Panc1 (cell line): ENCODE measurements around the gene SDF2L1. TPM values are rescaled to one million over a fixed set of nuclear protein-coding genes. Genes with fewer than 3 reads are reported as not detected.

Source experiments
- ATAC-seq: fragments of 200-7000 bp; cut with Tn5 transposase; 2 replicates; pipeline ENCODE4 v1.9.1; 2020; ENCODE audit warnings: mild to moderate bottlenecking, moderate library complexity
- BruUV-seq: library from RNA; stranded (reverse); fragments of 400-500 nt; replicated peaks from 2 replicates; lab custom pipeline; 2021; lab: Mats Ljungman, UMichigan
- CTCF ChIA-PET: fragments of 300-600 bp; sonication (Branson Sonifier 250); formaldehyde crosslinking; loops from one replicate; lab custom pipeline; 2022; ENCODE audit warnings: antibody characterized with exemption; lab: Charles Lee
- POLR2A ChIA-PET: fragments of 300-600 bp; sonication (Branson Sonifier 250); formaldehyde crosslinking; loops from one replicate; lab custom pipeline; 2022; ENCODE audit warnings: antibody characterized with exemption; lab: Charles Lee
- DNase-seq: peaks from one replicate; pipeline ENCODE4 v3.0.0-alpha.2; 2010; ENCODE audit warnings: low read depth, low spot score
- H3K27ac ChIP-seq: 2 replicates; pipeline ENCODE4 v1.5.1; 2011; ENCODE audit warnings: mild to moderate bottlenecking, low read length, inconsistent platforms
- H3K27me3 ChIP-seq: fragments of 200-500 bp; sonication (Bioruptor generic); 2 replicates; pipeline ENCODE4 v1.6.0; 2014; ENCODE audit warnings: low read length, inconsistent platforms; ENCODE audit not compliant: control insufficient read depth, insufficient read depth
- H3K36me3 ChIP-seq: fragments of 200-500 bp; sonication (Bioruptor generic); 2 replicates; pipeline ENCODE4 v1.5.1; 2014; ENCODE audit warnings: inconsistent platforms, mild to moderate bottlenecking, low read length, moderate library complexity; ENCODE audit not compliant: control insufficient read depth, insufficient read depth
- H3K4me1 ChIP-seq: 2 replicates; pipeline ENCODE4 v1.5.1; 2011; ENCODE audit warnings: inconsistent platforms, mild to moderate bottlenecking, low read length, moderate library complexity; ENCODE audit not compliant: control insufficient read depth, insufficient read depth
- H3K4me3 ChIP-seq, 2 experiments: 2 replicates each; pipeline ENCODE4 v1.5.1; 2011 to 2012; ENCODE audit warnings: low read depth in 2 of 2, low read length in 2 of 2, mild to moderate bottlenecking in 2 of 2, inconsistent platforms in 1 of 2, moderate library complexity in 1 of 2
- H3K9me3 ChIP-seq: fragments of 200-500 bp; sonication (Bioruptor generic); 2 replicates; pipeline ENCODE4 v1.5.1; 2014; ENCODE audit warnings: low read depth, mild to moderate bottlenecking, inconsistent platforms, low read length, moderate library complexity; ENCODE audit not compliant: control insufficient read depth, insufficient read depth
- POLR2AphosphoS5 ChIP-seq: IDR thresholded peaks from 2 replicates; pipeline ENCODE4 v1.6.1; 2012; ENCODE audit warnings: mild to moderate bottlenecking, low read depth, low read length, moderate library complexity
- SIN3A ChIP-seq: IDR thresholded peaks from 2 replicates; pipeline ENCODE4 v1.6.1; 2012; ENCODE audit warnings: low read depth, mild to moderate bottlenecking, low read length, moderate library complexity, borderline replicate concordance; ENCODE audit not compliant: insufficient read depth
- TCF7L2 ChIP-seq: IDR thresholded peaks from 2 replicates; pipeline ENCODE4 v1.6.1; 2011; ENCODE audit warnings: mild to moderate bottlenecking, low read depth, low read length, inconsistent platforms
- in situ Hi-C: cut with HindIII; loops from 2 replicates; pipeline ENCODE4 v1.10.0; 2016; ENCODE audit warnings: low sequenced_read_pairs, low pct_unique_long_range_greater_than_20kb
- intact Hi-C: fragments of 100-400 bp; cut with micrococcal nuclease; formaldehyde crosslinking; loops from one replicate; pipeline ENCODE4 v1.10.0; 2022; ENCODE audit not compliant: unreplicated experiment
- total RNA-seq: library from RNA; stranded (reverse); gene quantifications from one replicate; pipeline ENCODE4 v1.2.1, GENCODE V29; 2021; ENCODE audit not compliant: unreplicated experiment
- TF ChIP-seq, protein P1 (sequence below), 2 experiments: IDR thresholded peaks; 2 replicates each; pipeline ENCODE4 v1.6.1; 2011 to 2012; ENCODE audit warnings: low read depth in 2 of 2, control low read depth in 1 of 2, low read length in 1 of 2, mild to moderate bottlenecking in 1 of 2, moderate library complexity in 1 of 2; ENCODE audit not compliant: insufficient read depth in 1 of 2
- TF ChIP-seq, protein P2 (sequence below): fragments of 450-650 bp; IDR thresholded peaks from 2 replicates; pipeline ENCODE4 v1.5.1; 2017; ENCODE audit warnings: mild to moderate bottlenecking

Gene SDF2L1
- total RNA-seq, 1 experiment from 2014 or later = 66.0 TPM

DNA sequence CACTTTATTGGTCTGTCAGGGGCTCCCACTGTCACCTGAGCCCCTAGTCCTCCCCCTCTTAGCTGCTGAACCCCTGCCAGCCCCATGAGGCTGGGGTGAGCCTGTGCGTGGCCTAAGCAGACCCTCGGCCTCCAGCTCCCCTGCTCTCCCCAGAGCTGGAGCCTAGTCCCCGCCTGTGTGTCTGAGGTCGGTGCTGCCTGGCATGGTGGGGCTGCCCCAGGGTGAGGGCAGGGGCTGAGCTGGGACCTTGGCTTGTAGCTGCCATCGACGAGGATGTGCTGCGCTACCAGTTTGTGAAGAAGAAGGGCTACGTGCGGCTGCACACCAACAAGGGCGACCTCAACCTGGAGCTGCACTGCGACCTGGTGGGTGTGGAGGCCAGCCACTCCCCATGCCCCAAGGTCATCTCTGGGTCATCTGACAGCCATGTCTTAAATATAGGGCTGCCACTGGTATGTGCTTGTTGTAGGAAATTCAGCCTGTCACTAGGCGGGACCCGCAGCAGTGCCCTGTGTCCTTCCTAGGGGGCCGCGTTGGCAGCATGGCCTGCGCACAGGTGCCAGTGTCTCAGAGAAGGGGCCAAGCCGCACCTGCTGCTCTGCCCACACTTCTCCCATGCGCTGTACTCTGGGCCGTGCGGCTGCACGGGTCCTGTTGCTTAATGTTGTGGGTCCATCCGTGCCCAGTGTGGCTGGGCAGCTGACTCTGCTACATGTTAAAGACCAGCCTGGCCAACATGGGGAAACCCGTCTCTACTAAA is 44.7 kb downstream of the SDF2L1 start:
- no peaks in the 10 kb centered on the region for H3K9me3 ChIP-seq
- BruUV-seq = no TSS peak
- H3K4me3 ChIP-seq = no peak overlapping the region
- ATAC-seq = no peak
- in situ Hi-C loops (no loop called here), intact Hi-C loops (no loop called here)
- TF ChIP-seq POLR2AphosphoS5 = no peak
- TF ChIP-seq, protein P1, sequence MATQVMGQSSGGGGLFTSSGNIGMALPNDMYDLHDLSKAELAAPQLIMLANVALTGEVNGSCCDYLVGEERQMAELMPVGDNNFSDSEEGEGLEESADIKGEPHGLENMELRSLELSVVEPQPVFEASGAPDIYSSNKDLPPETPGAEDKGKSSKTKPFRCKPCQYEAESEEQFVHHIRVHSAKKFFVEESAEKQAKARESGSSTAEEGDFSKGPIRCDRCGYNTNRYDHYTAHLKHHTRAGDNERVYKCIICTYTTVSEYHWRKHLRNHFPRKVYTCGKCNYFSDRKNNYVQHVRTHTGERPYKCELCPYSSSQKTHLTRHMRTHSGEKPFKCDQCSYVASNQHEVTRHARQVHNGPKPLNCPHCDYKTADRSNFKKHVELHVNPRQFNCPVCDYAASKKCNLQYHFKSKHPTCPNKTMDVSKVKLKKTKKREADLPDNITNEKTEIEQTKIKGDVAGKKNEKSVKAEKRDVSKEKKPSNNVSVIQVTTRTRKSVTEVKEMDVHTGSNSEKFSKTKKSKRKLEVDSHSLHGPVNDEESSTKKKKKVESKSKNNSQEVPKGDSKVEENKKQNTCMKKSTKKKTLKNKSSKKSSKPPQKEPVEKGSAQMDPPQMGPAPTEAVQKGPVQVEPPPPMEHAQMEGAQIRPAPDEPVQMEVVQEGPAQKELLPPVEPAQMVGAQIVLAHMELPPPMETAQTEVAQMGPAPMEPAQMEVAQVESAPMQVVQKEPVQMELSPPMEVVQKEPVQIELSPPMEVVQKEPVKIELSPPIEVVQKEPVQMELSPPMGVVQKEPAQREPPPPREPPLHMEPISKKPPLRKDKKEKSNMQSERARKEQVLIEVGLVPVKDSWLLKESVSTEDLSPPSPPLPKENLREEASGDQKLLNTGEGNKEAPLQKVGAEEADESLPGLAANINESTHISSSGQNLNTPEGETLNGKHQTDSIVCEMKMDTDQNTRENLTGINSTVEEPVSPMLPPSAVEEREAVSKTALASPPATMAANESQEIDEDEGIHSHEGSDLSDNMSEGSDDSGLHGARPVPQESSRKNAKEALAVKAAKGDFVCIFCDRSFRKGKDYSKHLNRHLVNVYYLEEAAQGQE (IDR thresholded peaks at IDR 0.05; ENCODE audit: insufficient read depth in 1 of 2, low read depth in 2 of 2, low read length in 1 of 2) = no peak
- TF ChIP-seq, protein P2, sequence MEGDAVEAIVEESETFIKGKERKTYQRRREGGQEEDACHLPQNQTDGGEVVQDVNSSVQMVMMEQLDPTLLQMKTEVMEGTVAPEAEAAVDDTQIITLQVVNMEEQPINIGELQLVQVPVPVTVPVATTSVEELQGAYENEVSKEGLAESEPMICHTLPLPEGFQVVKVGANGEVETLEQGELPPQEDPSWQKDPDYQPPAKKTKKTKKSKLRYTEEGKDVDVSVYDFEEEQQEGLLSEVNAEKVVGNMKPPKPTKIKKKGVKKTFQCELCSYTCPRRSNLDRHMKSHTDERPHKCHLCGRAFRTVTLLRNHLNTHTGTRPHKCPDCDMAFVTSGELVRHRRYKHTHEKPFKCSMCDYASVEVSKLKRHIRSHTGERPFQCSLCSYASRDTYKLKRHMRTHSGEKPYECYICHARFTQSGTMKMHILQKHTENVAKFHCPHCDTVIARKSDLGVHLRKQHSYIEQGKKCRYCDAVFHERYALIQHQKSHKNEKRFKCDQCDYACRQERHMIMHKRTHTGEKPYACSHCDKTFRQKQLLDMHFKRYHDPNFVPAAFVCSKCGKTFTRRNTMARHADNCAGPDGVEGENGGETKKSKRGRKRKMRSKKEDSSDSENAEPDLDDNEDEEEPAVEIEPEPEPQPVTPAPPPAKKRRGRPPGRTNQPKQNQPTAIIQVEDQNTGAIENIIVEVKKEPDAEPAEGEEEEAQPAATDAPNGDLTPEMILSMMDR = no peak
- no peak for TF ChIP-seq SIN3A
- TF ChIP-seq TCF7L2 = no peak
- no peak overlapping the region for H3K27ac ChIP-seq
- DNase-seq = no peak
- H3K36me3 ChIP-seq = no peaks in the 10 kb centered on the region
- ChIA-PET POLR2A (no interaction called here), CTCF (no interaction called here)
- H3K27me3 ChIP-seq = no peaks in the 10 kb centered on the region
- H3K4me1 ChIP-seq = no peaks in the 10 kb centered on the region

DNA sequence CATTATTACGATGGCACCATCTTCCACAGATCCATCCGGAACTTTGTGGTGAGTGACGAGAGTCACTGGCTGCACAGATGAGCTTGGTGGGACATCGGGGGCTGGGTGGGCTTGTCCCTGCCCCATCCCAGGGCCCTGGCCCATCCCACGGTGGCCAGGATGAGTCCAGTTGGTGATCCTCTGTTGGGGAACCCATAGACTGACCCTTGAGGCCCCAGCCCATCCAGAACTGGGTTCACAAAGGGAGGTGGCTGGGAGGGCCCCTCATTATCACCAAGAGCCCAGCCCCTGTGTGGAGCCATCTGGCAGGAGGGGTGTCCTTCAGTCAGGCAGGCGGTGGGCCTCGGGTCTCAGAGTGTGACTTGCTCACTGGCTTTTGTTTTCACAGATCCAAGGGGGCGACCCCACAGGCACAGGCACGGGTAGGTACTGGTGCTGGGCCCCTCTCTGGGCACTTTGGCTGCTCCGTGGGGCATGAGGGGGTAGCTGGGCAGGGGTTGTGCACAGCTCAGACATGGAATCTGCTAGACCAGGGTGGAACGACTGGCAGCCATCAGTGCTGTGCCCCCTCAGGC is 45.7 kb downstream of the SDF2L1 start:
- Histone ChIP-seq H3K9me3 (no peaks in the 10 kb centered on the region), H3K27me3 (no peaks in the 10 kb centered on the region), H3K27ac (no peak overlapping the region), H3K36me3 (no peaks in the 10 kb centered on the region), H3K4me1 (no peaks in the 10 kb centered on the region), H3K4me3 (no peak overlapping the region)
- CTCF ChIA-PET = no interaction called here
- BruUV-seq = no TSS peak
- in situ Hi-C loops (no loop called here), intact Hi-C loops (no loop called here)
- DNase-seq = no peak
- POLR2A ChIA-PET = no interaction called here
- no peak for TF ChIP-seq POLR2AphosphoS5
- TF ChIP-seq SIN3A = no peak
- TF ChIP-seq, protein P2 = no peak
- TF ChIP-seq, protein P1 (IDR thresholded peaks at IDR 0.05; ENCODE audit: insufficient read depth in 1 of 2, low read depth in 2 of 2, low read length in 1 of 2) = no peak
- no peak for TF ChIP-seq TCF7L2
- ATAC-seq = no peak
